ENCODE measurements around the gene HOXA4. TPM values are rescaled to one million over a fixed set of nuclear protein-coding genes. Genes with fewer than 3 reads are reported as not detected.

The HOXA4 gene
- total and polyA plus RNA-seq, 2 experiments from 2014 or later = not detected

- no peak overlapping the region for H3K4me3 ChIP-seq
- no peak for DNase-seq (ENCODE audit: low spot score)
- no peaks in the 10 kb centered on the region for H3K36me3 ChIP-seq (ENCODE audit: insufficient read depth)
- H2AFZ ChIP-seq = no peak overlapping the region
- no peak for ATAC-seq
- 0 out of 2 replicates have a peak overlapping the region, but pooled peaks have one; percentile 57 for H3K4me2 ChIP-seq
- Mint-ChIP-seq H3K4me1 (peaks cover 10% of the 10 kb centered on the region), H3K9me3 (peaks cover 10% of the 10 kb centered on the region; the same call in 1 of the 3 replicates), H3K27me3 (ENCODE audit: insufficient read depth, low read depth, poor library complexity) (peaks cover 96% of the 10 kb centered on the region), H3K4me3 (no peak overlapping the region), H3K27ac (no peak overlapping the region), H3K36me3 (ENCODE audit: low read depth) (no peaks in the 10 kb centered on the region)
- H3F3A ChIP-seq (replicated peaks; ENCODE audit: low read depth) = peaks cover 47% of the 10 kb centered on the region
- H3K9me2 ChIP-seq (ENCODE audit: insufficient read depth) = no peaks in the 10 kb centered on the region
- peaks cover 30% of the 10 kb centered on the region for H3K4me1 ChIP-seq (ENCODE audit: insufficient read depth)
- no peak for TF ChIP-seq ZNF114 (CRISPR knock-in tag; IDR thresholded peaks at IDR 0.05)
- TF ChIP-seq EZH2 (IDR thresholded peaks at IDR 0.05; ENCODE audit: low read depth, unreplicated experiment) = peak; percentile 60
- no peak for TF ChIP-seq ETS1 (IDR thresholded peaks at IDR 0.05)
- TF ChIP-seq STAT1 (IDR thresholded peaks at IDR 0.05; ENCODE audit: unreplicated experiment) = no peak
- no peak for TF ChIP-seq CTCF (conservative IDR thresholded peaks at IDR 0.05; ENCODE audit: low read depth in 2 of 2)
- TF ChIP-seq NANOG (IDR thresholded peaks at IDR 0.05; ENCODE audit: borderline replicate concordance) = no peak
- TF ChIP-seq POLR2AphosphoS5 (IDR thresholded peaks at IDR 0.05; ENCODE audit: low read depth) = no peak
- no peak for TF ChIP-seq ZNF462 (CRISPR knock-in tag; IDR thresholded peaks at IDR 0.05)
- H3K27me3 ChIP-seq (ENCODE audit: insufficient read depth) = peaks cover 97% of the 10 kb centered on the region
- peaks cover 63% of the 10 kb centered on the region for H4K20me1 ChIP-seq (replicated peaks; ENCODE audit: insufficient read depth)
- H3K27ac ChIP-seq (ENCODE audit: low read depth) = no peak overlapping the region
- H3K79me2 ChIP-seq (replicated peaks; ENCODE audit: insufficient read depth) = no peaks in the 10 kb centered on the region
These were observed 12.0 kb downstream of the HOXA4 start for GRCh38 chr7:27118580-27118979.

All from GM23338 (cell line).